Adipose tissue (tissue), 3 donors: ENCODE data around the gene TRMT1. TPM values are rescaled to one million over a fixed set of nuclear protein-coding genes. Genes with fewer than 3 reads are reported as not detected.

Experiments used
- H3K27ac ChIP-seq: one replicate; pipeline ENCODE4 v1.5.1; 2013; ENCODE audit warnings: low read depth, low read length
- WGBS, 3 donors: extraction: QIAGEN DNeasy Blood & Tissue Kit; methylation state at CpG; one replicate each; pipeline ENCODE4 v1.1.7; 2013; 5-methylcytosine and 5-hydroxymethylcytosine counted together
- polyA plus RNA-seq, 3 donors: library from polyadenylated mRNA; stranded (reverse); fragments of 200-250 nt; gene quantifications; one replicate each; pipeline ENCODE4 v1.2.3, GENCODE V29; 2013
- donor health status: healthy with polysubstance abuse.
- donor health status: Bipolar disorder and iron deficiency.
- donor health status: healthy.

Gene TRMT1
- polyA plus RNA-seq, 3 donors, result 25.0 to 38.9 (median 36.7) TPM

GRCh38 chr19:13097033-13097462 is 19.5 kb downstream of the TRMT1 start:
- H3K27ac ChIP-seq, result no peak overlapping the region
- 33 to 44% (median 40%) methylated on average over 20 of the region's 20 CpGs for WGBS, 3 donors

- H3K27ac ChIP-seq, result no peak overlapping the region
- WGBS, 3 donors, result 37 to 63% (median 55%) methylated on average over 38 to 44 of the region's 44 CpGs
Measured at GRCh38 chr19:13095934-13096927, 20.3 kb downstream of the TRMT1 start.

GRCh38 chr19:13095393-13095784 is 21.2 kb downstream of the TRMT1 start:
- WGBS, 3 donors, result 44 to 83% (median 46%) methylated on average over 21 to 25 of the region's 25 CpGs
- H3K27ac ChIP-seq, result no peak overlapping the region

GRCh38 chr19:13094771-13095392 is 21.7 kb downstream of the TRMT1 start:
- no peak overlapping the region for H3K27ac ChIP-seq
- 36 to 72% (median 52%) methylated on average over 14 to 15 of the region's 16 CpGs for WGBS, 3 donors

GRCh38 chr19:13094106-13094504 is 22.4 kb downstream of the TRMT1 start:
- no peak overlapping the region for H3K27ac ChIP-seq
- WGBS, 3 donors, result 41 to 49% (median 46%) methylated on average over 5 of the region's 5 CpGs

GRCh38 chr19:13093407-13094105 is 23.0 kb downstream of the TRMT1 start:
- 41 to 47% (median 42%) methylated on average over 12 of the region's 12 CpGs for WGBS, 3 donors
- no peak overlapping the region for H3K27ac ChIP-seq

- 65 to 81% (median 66%) methylated on average over 13 to 14 of the region's 14 CpGs for WGBS, 3 donors
- no peak overlapping the region for H3K27ac ChIP-seq
Measured at GRCh38 chr19:13092606-13093235, 23.8 kb downstream of the TRMT1 start.

GRCh38 chr19:13092158-13092543 is 24.4 kb downstream of the TRMT1 start:
- H3K27ac ChIP-seq, result peak overlapping the region; percentile 25
- WGBS, 3 donors, result 60 to 95% (median 79%) methylated on average over 2 of the region's 2 CpGs

GRCh38 chr19:13091400-13092157 is 25.0 kb downstream of the TRMT1 start:
- 48 to 68% (median 54%) methylated on average over 19 to 25 of the region's 25 CpGs for WGBS, 3 donors

GRCh38 chr19:13090511-13091231 is 25.9 kb downstream of the TRMT1 start:
- H3K27ac ChIP-seq, result no peak overlapping the region
- whole genome bisulfite sequencing, 3 donors, result 73 to 93% (median 81%) methylated on average over 9 to 10 of the region's 10 CpGs

More at GRCh38 chr19:13091400-13092157, 25.0 kb downstream of the TRMT1 start:
- H3K27ac ChIP-seq, result peak overlapping the region; percentile 25

- 87 to 92% (median 89%) methylated on average over 11 to 12 of the region's 12 CpGs for WGBS, 3 donors
- no peak overlapping the region for H3K27ac ChIP-seq
Measured at GRCh38 chr19:13089857-13090507, 26.6 kb downstream of the TRMT1 start.

GRCh38 chr19:13089139-13089856 is 27.2 kb downstream of the TRMT1 start:
- 88 to 92% (median 90%) methylated on average over 5 of the region's 5 CpGs for WGBS, 3 donors
- no peak overlapping the region for H3K27ac ChIP-seq

- no peak overlapping the region for H3K27ac ChIP-seq
- 89 to 94% (median 90%) methylated on average over 36 to 37 of the region's 37 CpGs for WGBS, 3 donors
Measured at GRCh38 chr19:13087795-13088537, 28.6 kb downstream of the TRMT1 start.

GRCh38 chr19:13087295-13087694 is 29.2 kb downstream of the TRMT1 start:
- no peak overlapping the region for H3K27ac ChIP-seq
- WGBS, 3 donors, result 88 to 92% (median 92%) methylated on average over 12 of the region's 12 CpGs

GRCh38 chr19:13086341-13086740 is 30.2 kb downstream of the TRMT1 start:
- no peak overlapping the region for H3K27ac ChIP-seq
- 79 to 95% (median 87%) methylated on average over 2 of the region's 2 CpGs for WGBS, 3 donors
